Hematopoietic multipotent progenitor cell treated with erythropoietin and hydrocortisone succinate and interleukin-3 and kit ligand, for 15 days (in vitro differentiated cells): ENCODE data around the gene NCKAP5.
"Not testable (repeated sequence)": the region's sequence is repeated elsewhere in the genome, so short reads cannot be mapped to it uniquely, and the experiment has no call there.

Source experiments
- DNase-seq: peaks from one replicate; pipeline ENCODE4 v3.0.0-alpha.2; 2015; ENCODE audit warnings: low spot score

NCKAP5 gene

GRCh38 chr2:132701810-132702209 is 866.5 kb downstream of the NCKAP5 start:
- no peak for DNase-seq

- not testable (repeated sequence) for DNase-seq
Measured at GRCh38 chr2:132699802-132700201, 868.5 kb downstream of the NCKAP5 start.

- DNase-seq = not testable (repeated sequence)
Measured at GRCh38 chr2:132698347-132698746, 869.9 kb downstream of the NCKAP5 start.

- no peak for DNase-seq
Measured at GRCh38 chr2:132697556-132698205, 870.6 kb downstream of the NCKAP5 start.

GRCh38 chr2:132692816-132693215 is 875.4 kb downstream of the NCKAP5 start:
- no peak for DNase-seq

- no peak for DNase-seq
Measured at GRCh38 chr2:132691556-132691955, 876.7 kb downstream of the NCKAP5 start.

- no peak for DNase-seq
Measured at GRCh38 chr2:132690664-132691303, 877.5 kb downstream of the NCKAP5 start.

- no peak for DNase-seq
Measured at GRCh38 chr2:132681766-132682165, 886.5 kb downstream of the NCKAP5 start.

- DNase-seq = no peak
Measured at GRCh38 chr2:132680544-132680943, 887.7 kb downstream of the NCKAP5 start.

GRCh38 chr2:132678483-132678882 is 889.8 kb downstream of the NCKAP5 start:
- DNase-seq = no peak

GRCh38 chr2:132677661-132678060 is 890.6 kb downstream of the NCKAP5 start:
- DNase-seq = no peak

GRCh38 chr2:132676999-132677398 is 891.3 kb downstream of the NCKAP5 start:
- DNase-seq = no peak

- DNase-seq = no peak
Measured at GRCh38 chr2:132671151-132671835, 897.0 kb downstream of the NCKAP5 start.

GRCh38 chr2:132670496-132671150 is 897.6 kb downstream of the NCKAP5 start:
- no peak for DNase-seq

GRCh38 chr2:132669908-132670495 is 898.3 kb downstream of the NCKAP5 start, which contains the start of gene LYPD1:
Gene LYPD1, minus strand, starts transcription at chr2:132670205. Its CDS starts 273 bp downstream, at chr2:132669932.
- no peak for DNase-seq

GRCh38 chr2:132668987-132669907 is 899.0 kb downstream of the NCKAP5 start:
- DNase-seq = no peak

- DNase-seq = no peak
Measured at GRCh38 chr2:132668189-132668823, 900.0 kb downstream of the NCKAP5 start.

- DNase-seq = no peak
Measured at GRCh38 chr2:132667706-132668105, 900.6 kb downstream of the NCKAP5 start.

- no peak for DNase-seq
Measured at GRCh38 chr2:132665401-132666140, 902.7 kb downstream of the NCKAP5 start.

- DNase-seq = no peak
Measured at GRCh38 chr2:132664096-132664495, 904.2 kb downstream of the NCKAP5 start.
